HL-60 (cell line): ENCODE measurements around the gene CCDC61.

ENCODE experiments used
- CTCF ChIP-seq: IDR thresholded peaks from one replicate; pipeline ENCODE4 v1.5.1; 2011; ENCODE audit warnings: low read length, control low read depth, inconsistent platforms; ENCODE audit not compliant: insufficient read depth
- GABPA ChIP-seq: IDR thresholded peaks from 2 replicates; pipeline ENCODE4 v1.6.1; 2012; ENCODE audit warnings: low read depth

- no peak for TF ChIP-seq CTCF
- TF ChIP-seq GABPA = no peak
Measured at GRCh38 chr19:46040952-46041500, 45.8 kb downstream of the CCDC61 start, which contains the start of gene IGFL4.
